WI38 (cell line): ENCODE data around the gene CDC14C.

ENCODE experiments used
- H3K4me3 ChIP-seq: 2 replicates; pipeline ENCODE4 v1.5.1; 2011; ENCODE audit warnings: low read depth, mild to moderate bottlenecking, control low read depth, low read length
- CTCF ChIP-seq: IDR thresholded peaks from 2 replicates; pipeline ENCODE4 v1.5.1; 2012; ENCODE audit warnings: low read depth, mild to moderate bottlenecking, control low read depth, low read length

The CDC14C gene

GRCh38 chr7:48976850-48977249, 52.5 kb downstream of the CDC14C start:
- TF ChIP-seq CTCF = no peak
- H3K4me3 ChIP-seq = no peak overlapping the region
